Measurements from ENCODE around the gene AGAP1. TPM values are rescaled to one million over a fixed set of nuclear protein-coding genes. Genes with fewer than 3 reads are reported as not detected.

AGAP1 gene
- total and polyA plus RNA-seq, 2 donors from 2014 or later = 8.1 to 44.5 TPM

- FAIRE-seq = no peak
- Histone ChIP-seq H3K4me3 (ENCODE audit: low read length in 3 of 3) (no peak overlapping the region), H3K4me1 (ENCODE audit: control insufficient read depth in 2 of 3, insufficient read depth in 2 of 3, low read depth in 1 of 3, low read length in 3 of 3) (peaks cover 0 to 5% (median 2%) of the 10 kb centered on the region in 3 donors), H3K27me3 (ENCODE audit: control insufficient read depth, insufficient read depth, low read length) (no peaks in the 10 kb centered on the region), H3K36me3 (ENCODE audit: control insufficient read depth in 2 of 3, insufficient read depth in 3 of 3, low read length in 3 of 3) (no peaks in the 10 kb centered on the region), H3K9ac (ENCODE audit: low read length in 3 of 3) (no peak overlapping the region), H3K27ac (ENCODE audit: low read depth in 2 of 2, low read length in 2 of 2) (no peak overlapping the region), H3K9me3 (ENCODE audit: control insufficient read depth in 2 of 3, insufficient read depth in 1 of 3, low read length in 3 of 3) (no peaks in the 10 kb centered on the region)
- intact Hi-C loops (cut with DNase I) = no loop called here
- no peak for DNase-seq
- no peak for TF ChIP-seq CTCF (IDR thresholded peaks at IDR 0.05; ENCODE audit: borderline replicate concordance, extremely low read depth, insufficient read depth)
Measured at GRCh38 chr2:235690082-235690808, 196.4 kb downstream of the AGAP1 start.

GRCh38 chr2:235690809-235691450 is 197.1 kb downstream of the AGAP1 start:
- intact Hi-C loops (cut with DNase I) = no loop called here
- Histone ChIP-seq H3K9ac (ENCODE audit: low read length in 3 of 3) (no peak overlapping the region), H3K4me3 (ENCODE audit: low read length in 3 of 3) (no peak overlapping the region), H3K27ac (ENCODE audit: low read depth in 2 of 2, low read length in 2 of 2) (no peak overlapping the region), H3K4me1 (ENCODE audit: control insufficient read depth in 2 of 3, insufficient read depth in 2 of 3, low read depth in 1 of 3, low read length in 3 of 3) (peaks cover 0 to 5% (median 2%) of the 10 kb centered on the region in 3 donors), H3K36me3 (ENCODE audit: control insufficient read depth in 2 of 3, insufficient read depth in 3 of 3, low read length in 3 of 3) (no peaks in the 10 kb centered on the region), H3K9me3 (ENCODE audit: control insufficient read depth in 2 of 3, insufficient read depth in 1 of 3, low read length in 3 of 3) (no peaks in the 10 kb centered on the region), H3K27me3 (ENCODE audit: control insufficient read depth, insufficient read depth, low read length) (no peaks in the 10 kb centered on the region)
- no peak for TF ChIP-seq CTCF (IDR thresholded peaks at IDR 0.05; ENCODE audit: borderline replicate concordance, extremely low read depth, insufficient read depth)
- DNase-seq = no peak
- no peak for FAIRE-seq

GRCh38 chr2:235692076-235692475 is 198.2 kb downstream of the AGAP1 start:
- peak in 1 of 5 donors; percentile 39 for DNase-seq
- TF ChIP-seq CTCF (IDR thresholded peaks at IDR 0.05; ENCODE audit: borderline replicate concordance, extremely low read depth, insufficient read depth) = no peak

More at GRCh38 chr2:235692076-235692475, 198.2 kb downstream of the AGAP1 start:
- no peaks in the 10 kb centered on the region for H3K27me3 ChIP-seq (ENCODE audit: control insufficient read depth, insufficient read depth, low read length)
- no peaks in the 10 kb centered on the region for H3K9me3 ChIP-seq (ENCODE audit: control insufficient read depth in 2 of 3, insufficient read depth in 1 of 3, low read length in 3 of 3)
- intact Hi-C loops (cut with DNase I) = no loop called here
- FAIRE-seq = no peak
- peaks cover 0 to 5% (median 2%) of the 10 kb centered on the region in 3 donors for H3K4me1 ChIP-seq (ENCODE audit: control insufficient read depth in 2 of 3, insufficient read depth in 2 of 3, low read depth in 1 of 3, low read length in 3 of 3)
- H3K36me3 ChIP-seq (ENCODE audit: control insufficient read depth in 2 of 3, insufficient read depth in 3 of 3, low read length in 3 of 3) = no peaks in the 10 kb centered on the region
- no peak overlapping the region for H3K4me3 ChIP-seq (ENCODE audit: low read length in 3 of 3)
- H3K27ac ChIP-seq (ENCODE audit: low read depth in 2 of 2, low read length in 2 of 2) = no peak overlapping the region
- no peak overlapping the region for H3K9ac ChIP-seq (ENCODE audit: low read length in 3 of 3)

All from kidney (tissue), 14 donors.